HEK293T (cell line): ENCODE results near the gene CPVL.

ENCODE experiments used
- CTCF ChIA-PET: fragments of 350-600 bp; formaldehyde crosslinking; extraction: SDS; loops from one replicate; lab custom pipeline; 2021; ENCODE audit warnings: antibody characterized with exemption, inconsistent platforms; lab: Yijun Ruan, JAX
- POLR2A ChIA-PET: fragments of 350-600 bp; formaldehyde crosslinking; extraction: SDS; loops from one replicate; lab custom pipeline; 2020; ENCODE audit warnings: antibody characterized with exemption, inconsistent platforms; lab: Yijun Ruan, JAX
- DNase-seq: peaks from one replicate; pipeline ENCODE4 v3.0.0; 2012; ENCODE audit warnings: mixed read lengths; ENCODE audit errors: extremely low spot score
- ARNT ChIP-seq: fragments of 450-650 bp; IDR thresholded peaks from 2 replicates; pipeline ENCODE4 v1.6.1; 2017; ENCODE audit warnings: mild to moderate bottlenecking
- BHLHE40 ChIP-seq: fragments of 450-650 bp; IDR thresholded peaks from 2 replicates; pipeline ENCODE4 v1.6.1; 2016; ENCODE audit warnings: mild to moderate bottlenecking, moderate library complexity, borderline replicate concordance
- CTBP1 ChIP-seq: fragments of 450-650 bp; IDR thresholded peaks from 2 replicates; pipeline ENCODE4 v1.6.1; 2016; ENCODE audit warnings: borderline replicate concordance
- ELF4 ChIP-seq: fragments of 450-650 bp; IDR thresholded peaks from 2 replicates; pipeline ENCODE4 v1.6.1; 2017; ENCODE audit warnings: antibody characterized with exemption
- FOXA1 ChIP-seq: fragments of 450-650 bp; IDR thresholded peaks from 2 replicates; pipeline ENCODE4 v1.6.1; 2016; ENCODE audit warnings: mild to moderate bottlenecking
- FOXK2 ChIP-seq: fragments of 450-650 bp; IDR thresholded peaks from 2 replicates; pipeline ENCODE4 v1.6.1; 2016; ENCODE audit warnings: mild to moderate bottlenecking
- FOXM1 ChIP-seq: fragments of 450-650 bp; IDR thresholded peaks from 2 replicates; pipeline ENCODE4 v1.6.1; 2017; ENCODE audit warnings: mild to moderate bottlenecking, borderline replicate concordance
- HDGF ChIP-seq: fragments of 450-650 bp; IDR thresholded peaks from 2 replicates; pipeline ENCODE4 v1.6.1; 2017; ENCODE audit warnings: antibody characterized with exemption, borderline replicate concordance
- L3MBTL2 ChIP-seq: fragments of 450-650 bp; conservative IDR thresholded peaks from 2 replicates; pipeline ENCODE4 v1.6.1; 2016; ENCODE audit warnings: mild to moderate bottlenecking
- LEF1 ChIP-seq: fragments of 450-650 bp; IDR thresholded peaks from 2 replicates; pipeline ENCODE4 v1.6.1; 2017; ENCODE audit warnings: mild to moderate bottlenecking, borderline replicate concordance
- NFRKB ChIP-seq: fragments of 450-650 bp; IDR thresholded peaks from 2 replicates; pipeline ENCODE4 v1.6.1; 2016; ENCODE audit warnings: mild to moderate bottlenecking, moderate library complexity
- SP1 ChIP-seq: fragments of 450-650 bp; IDR thresholded peaks from 2 replicates; pipeline ENCODE4 v1.6.1; 2017
- SUZ12 ChIP-seq: fragments of 450-650 bp; IDR thresholded peaks from 2 replicates; pipeline ENCODE4 v1.6.1; 2016; ENCODE audit warnings: mild to moderate bottlenecking
- TARDBP ChIP-seq: fragments of 450-650 bp; IDR thresholded peaks from 2 replicates; pipeline ENCODE4 v1.6.1; 2016
- ZNF384 ChIP-seq: fragments of 450-650 bp; IDR thresholded peaks from 2 replicates; pipeline ENCODE4 v1.6.1; 2016
- TF ChIP-seq, protein P1 (sequence below): fragments of 450-650 bp; IDR thresholded peaks from 2 replicates; pipeline ENCODE4 v1.6.1; 2016

Gene CPVL

DNA sequence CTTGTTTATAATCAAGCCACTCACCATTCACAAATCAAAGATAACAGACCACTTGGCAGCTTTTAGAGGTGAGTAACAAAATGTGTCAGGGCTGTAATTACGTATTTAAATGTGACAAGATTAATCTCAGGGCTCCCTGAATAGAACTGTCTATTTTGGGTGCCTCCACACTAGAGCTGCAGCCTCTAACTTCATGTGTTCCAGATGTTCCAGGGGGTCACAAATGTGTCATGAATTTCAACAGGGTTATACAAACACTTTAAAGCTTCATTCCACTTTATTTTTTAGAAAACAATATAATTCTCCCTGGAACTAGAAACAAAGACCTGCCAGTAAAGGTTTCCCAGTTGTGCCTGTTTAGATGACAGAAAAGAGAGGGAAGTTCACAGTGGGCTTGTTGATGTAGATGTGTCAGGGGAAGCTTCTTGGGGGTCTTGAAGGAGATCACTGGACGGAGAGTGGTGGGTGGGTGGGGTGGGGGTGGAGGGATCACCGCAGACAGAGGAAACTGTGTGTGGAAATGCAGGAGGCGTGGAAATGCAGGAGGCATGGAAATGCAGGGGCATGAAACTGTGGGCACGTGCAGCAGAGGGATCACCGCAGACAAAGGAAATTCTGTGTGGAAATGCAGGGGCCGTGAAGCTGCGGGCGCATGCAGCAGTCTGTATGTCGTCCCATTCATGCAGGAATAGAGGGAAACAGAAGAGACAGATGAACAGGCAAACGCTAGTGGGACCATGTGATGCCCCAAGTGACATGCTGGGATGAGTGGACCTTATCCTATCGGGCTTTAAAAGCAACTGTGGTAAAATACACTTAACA is 146.2 kb downstream of the CPVL start:
- no peak for DNase-seq
- POLR2A ChIA-PET, result no interaction called here
- CTCF ChIA-PET, result no interaction called here
- no peak for TF ChIP-seq CTBP1
- TF ChIP-seq, protein P1, sequence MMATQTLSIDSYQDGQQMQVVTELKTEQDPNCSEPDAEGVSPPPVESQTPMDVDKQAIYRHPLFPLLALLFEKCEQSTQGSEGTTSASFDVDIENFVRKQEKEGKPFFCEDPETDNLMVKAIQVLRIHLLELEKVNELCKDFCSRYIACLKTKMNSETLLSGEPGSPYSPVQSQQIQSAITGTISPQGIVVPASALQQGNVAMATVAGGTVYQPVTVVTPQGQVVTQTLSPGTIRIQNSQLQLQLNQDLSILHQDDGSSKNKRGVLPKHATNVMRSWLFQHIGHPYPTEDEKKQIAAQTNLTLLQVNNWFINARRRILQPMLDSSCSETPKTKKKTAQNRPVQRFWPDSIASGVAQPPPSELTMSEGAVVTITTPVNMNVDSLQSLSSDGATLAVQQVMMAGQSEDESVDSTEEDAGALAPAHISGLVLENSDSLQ, result no peak
- TF ChIP-seq LEF1, result no peak
- TF ChIP-seq HDGF, result no peak
- TF ChIP-seq FOXA1, result no peak
- no peak for TF ChIP-seq FOXM1
- TF ChIP-seq TARDBP, result no peak
- no peak for TF ChIP-seq ZNF384

DNA sequence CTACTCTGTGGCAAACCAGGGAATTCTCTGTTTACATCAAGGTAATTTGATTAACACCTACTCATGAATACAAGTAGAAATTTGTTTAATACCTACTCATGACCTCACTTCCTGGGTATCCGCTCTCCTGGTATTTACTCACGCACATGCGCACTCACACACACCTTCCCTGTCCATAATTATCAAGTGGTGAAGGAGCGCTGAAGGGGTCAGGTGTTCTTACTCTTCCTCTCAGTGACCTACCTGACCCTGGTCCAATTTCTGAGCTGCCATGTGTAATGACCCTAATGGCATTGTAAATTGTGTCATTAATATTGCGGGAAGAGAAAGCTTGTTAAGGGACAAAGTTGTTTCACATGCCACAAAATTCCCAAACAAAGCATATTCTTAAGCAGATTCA is 146.9 kb downstream of the CPVL start:
- ChIA-PET POLR2A (no interaction called here), CTCF (interaction anchor here (0.7 kb wide), 1 partner anchor 107 kb away, joined by 4 read pairs; no protein-coding TSS in a partner anchor)
- TF ChIP-seq BHLHE40 (no peak), ARNT (no peak)
- DNase-seq, result no peak

DNA sequence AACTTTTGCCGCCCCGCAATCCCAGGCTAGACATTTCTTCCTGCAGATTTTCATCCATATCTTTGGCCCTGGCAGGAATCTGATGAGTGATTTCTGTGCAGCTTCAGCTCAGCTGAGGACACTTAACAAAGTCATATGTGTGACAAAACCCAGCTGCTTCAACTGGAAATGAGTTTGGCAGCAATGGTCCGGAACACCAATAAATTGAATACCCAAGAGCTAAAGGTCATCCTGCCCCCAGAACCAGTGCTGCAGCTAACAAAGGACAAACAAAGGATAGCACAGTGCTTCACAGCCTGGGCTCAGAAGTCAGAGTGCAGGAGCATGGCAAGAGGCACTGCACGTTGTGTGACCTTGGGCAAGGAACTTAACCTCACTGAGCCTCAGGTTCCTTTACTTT is 148.2 kb downstream of the CPVL start:
- ChIA-PET POLR2A (no interaction called here), CTCF (interaction anchor here (1.0 kb wide), 1 partner anchor 42 kb away, joined by 3 read pairs; no protein-coding TSS in a partner anchor)
- no peak for DNase-seq
- TF ChIP-seq NFRKB (no peak), LEF1 (no peak), BHLHE40 (no peak), L3MBTL2 (no peak), SP1 (no peak), FOXA1 (no peak), FOXM1 (no peak), CTBP1 (no peak), ARNT (no peak), ZNF384 (no peak), ELF4 (no peak), TARDBP (no peak), HDGF (no peak), FOXK2 (no peak), SUZ12 (no peak)
- TF ChIP-seq, protein P1, result no peak

DNA sequence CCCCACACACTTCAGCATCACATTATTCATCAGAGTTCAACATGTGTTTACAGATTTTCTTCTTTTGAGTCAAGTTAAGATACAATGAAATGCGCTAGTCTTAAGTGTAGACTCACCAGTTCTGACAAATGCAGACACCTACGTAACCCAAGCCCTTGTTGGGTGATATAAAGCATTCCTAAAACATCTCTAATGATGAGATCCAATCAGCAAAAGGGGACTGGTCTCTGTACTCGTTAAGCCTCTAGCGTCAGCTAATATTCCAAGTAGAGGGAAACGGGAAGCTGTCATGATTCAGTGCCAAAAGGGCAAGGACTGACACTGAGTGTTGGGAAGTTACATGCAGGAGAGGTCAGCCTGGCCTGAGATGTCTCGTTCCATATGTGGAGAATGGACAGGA is 149.5 kb downstream of the CPVL start:
- DNase-seq, result no peak
- TF ChIP-seq SP1 (no peak), ARNT (no peak), SUZ12 (no peak), ELF4 (no peak), HDGF (no peak), TARDBP (no peak), FOXM1 (no peak), BHLHE40 (no peak), ZNF384 (no peak), CTBP1 (no peak), FOXA1 (no peak), L3MBTL2 (no peak), LEF1 (no peak), NFRKB (no peak), FOXK2 (no peak)
- TF ChIP-seq, protein P1, result no peak
- ChIA-PET POLR2A (no interaction called here), CTCF (interaction anchor here (1.0 kb wide), 1 partner anchor 40 kb away, joined by 3 read pairs; no protein-coding TSS in a partner anchor)

DNA sequence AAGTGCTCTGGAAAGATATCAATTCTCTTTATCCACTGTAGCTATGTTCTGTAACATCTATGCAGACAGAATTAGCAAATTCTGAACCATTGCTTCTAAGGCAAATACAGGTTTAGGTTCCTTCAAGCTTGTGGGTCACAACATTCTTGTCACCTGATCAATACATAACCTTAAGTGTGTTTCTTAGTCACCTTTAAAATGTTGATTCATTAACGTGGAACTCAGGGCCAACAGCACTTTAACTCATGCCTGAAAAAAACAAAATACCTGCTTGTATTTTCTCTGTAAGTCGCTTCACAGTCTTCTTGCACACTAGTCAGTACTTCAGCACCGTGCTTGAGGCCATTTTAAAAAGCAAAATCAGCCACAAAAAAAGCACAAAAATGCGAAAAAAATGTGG is 153.0 kb downstream of the CPVL start:
- TF ChIP-seq, protein P1, result no peak
- no peak for TF ChIP-seq NFRKB
- TF ChIP-seq ZNF384, result no peak
- no peak for TF ChIP-seq FOXK2
- TF ChIP-seq CTBP1, result no peak
- TF ChIP-seq SP1, result no peak
- ChIA-PET CTCF (interaction anchor here (0.7 kb wide), 1 partner anchor 1685 kb away, joined by 3 read pairs; no protein-coding TSS in a partner anchor), POLR2A (no interaction called here)
- DNase-seq, result no peak

DNA sequence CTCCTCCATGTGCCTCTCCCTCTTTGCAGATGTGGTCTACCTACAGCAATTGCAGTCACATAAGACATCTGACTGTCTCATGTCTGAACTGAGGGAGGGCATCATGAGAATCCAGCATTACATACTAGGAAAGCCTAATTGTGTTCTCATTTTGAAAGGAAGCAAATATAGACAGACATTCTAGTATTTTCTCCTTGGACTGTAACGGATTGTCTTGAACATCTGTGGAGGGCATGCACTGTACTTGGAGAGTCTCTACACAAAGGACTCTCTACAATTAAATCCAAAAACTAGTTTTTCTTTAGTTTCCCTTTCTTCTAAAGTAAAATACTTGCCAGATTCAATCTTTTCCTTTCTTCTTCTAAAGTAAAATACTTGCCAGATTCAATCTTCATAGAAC is 153.5 kb downstream of the CPVL start:
- TF ChIP-seq BHLHE40, result no peak
- TF ChIP-seq NFRKB, result no peak
- no peak for TF ChIP-seq FOXA1
- TF ChIP-seq FOXK2, result no peak
- no peak for TF ChIP-seq SP1
- TF ChIP-seq LEF1, result no peak
- no peak for TF ChIP-seq ELF4
- TF ChIP-seq L3MBTL2, result no peak
- CTCF ChIA-PET, result no interaction called here
- POLR2A ChIA-PET, result no interaction called here
- no peak for DNase-seq
